Muscle layer of duodenum (tissue), 2 donors: ENCODE measurements around the gene DYNLL2.
A peak's percentile ranks its signal among the peaks of the same experiment; 100 is the strongest.
"Not testable (repeated sequence)": the region's sequence is repeated elsewhere in the genome, so short reads cannot be mapped to it uniquely, and the experiment has no call there.

Source experiments
- H3K27ac ChIP-seq: one replicate; pipeline ENCODE4 v1.7.0; 2013; ENCODE audit warnings: mild to moderate bottlenecking, low read length
- H3K27me3 ChIP-seq: one replicate; pipeline ENCODE4 v1.7.0; 2013; ENCODE audit warnings: low read depth, mild to moderate bottlenecking, control low read depth, low read length
- H3K36me3 ChIP-seq, 2 donors: one replicate each; pipeline ENCODE4 v1.7.0; 2013; ENCODE audit warnings: low read length in 2 of 2, control low read depth in 1 of 2, mild to moderate bottlenecking in 1 of 2; ENCODE audit not compliant: insufficient read depth in 2 of 2, control insufficient read depth in 1 of 2
- H3K4me1 ChIP-seq, 2 donors: one replicate each; pipeline ENCODE4 v1.7.0; 2013; ENCODE audit warnings: low read length in 2 of 2, mild to moderate bottlenecking in 2 of 2, control low read depth in 1 of 2, moderate library complexity in 1 of 2; ENCODE audit not compliant: insufficient read depth in 2 of 2, control insufficient read depth in 1 of 2
- H3K4me3 ChIP-seq, 2 donors: one replicate each; pipeline ENCODE4 v1.7.0; 2013; ENCODE audit warnings: low read length in 2 of 2, low read depth in 1 of 2, mild to moderate bottlenecking in 1 of 2
- H3K9me3 ChIP-seq, 2 donors: one replicate each; pipeline ENCODE4 v1.7.0; 2013; ENCODE audit warnings: low read length in 2 of 2, control low read depth in 1 of 2, mild to moderate bottlenecking in 1 of 2; ENCODE audit not compliant: control insufficient read depth in 1 of 2
- donor health status: healthy.

The DYNLL2 gene

GRCh38 chr17:58074406-58074805 lies 8.8 kb upstream of the DYNLL2 start:
- not testable (repeated sequence) for H3K4me3 ChIP-seq, H3K27ac ChIP-seq, H3K4me1 ChIP-seq, H3K9me3 ChIP-seq, H3K36me3 ChIP-seq, H3K27me3 ChIP-seq

GRCh38 chr17:58079300-58080033 lies 3.8 kb upstream of the DYNLL2 start:
- H3K4me3 ChIP-seq = no peak overlapping the region
- no peaks in the 10 kb centered on the region for H3K9me3 ChIP-seq
- no peak overlapping the region for H3K27ac ChIP-seq
- no peaks in the 10 kb centered on the region for H3K36me3 ChIP-seq
- peaks cover 3 to 8% of the 10 kb centered on the region in 2 donors for H3K4me1 ChIP-seq
- H3K27me3 ChIP-seq = no peaks in the 10 kb centered on the region

GRCh38 chr17:58081646-58082340 lies 1.4 kb upstream of the DYNLL2 start:
- Histone ChIP-seq H3K9me3 (no peaks in the 10 kb centered on the region), H3K4me1 (peaks cover 9 to 31% of the 10 kb centered on the region in 2 donors), H3K4me3 (no peak overlapping the region), H3K27ac (no peak overlapping the region), H3K27me3 (no peaks in the 10 kb centered on the region), H3K36me3 (peaks cover 0 to 2% of the 10 kb centered on the region in 2 donors)

- Histone ChIP-seq H3K36me3 (peaks cover 0 to 5% of the 10 kb centered on the region in 2 donors), H3K9me3 (no peaks in the 10 kb centered on the region), H3K4me1 (peaks cover 9 to 35% of the 10 kb centered on the region in 2 donors), H3K4me3 (no peak overlapping the region), H3K27ac (peak overlapping the region; percentile 60), H3K27me3 (no peaks in the 10 kb centered on the region)
These were observed 814 bp upstream of the DYNLL2 start for GRCh38 chr17:58082341-58082869.

- H3K4me3 ChIP-seq = peak overlapping the region; percentile 81 to 91
- H3K27me3 ChIP-seq = no peaks in the 10 kb centered on the region
- peaks cover 9 to 42% of the 10 kb centered on the region in 2 donors for H3K4me1 ChIP-seq
- peak overlapping the region; percentile 80 for H3K27ac ChIP-seq
- H3K36me3 ChIP-seq = peaks cover 0 to 12% of the 10 kb centered on the region in 2 donors
- no peaks in the 10 kb centered on the region for H3K9me3 ChIP-seq
These were observed 485 bp downstream of the DYNLL2 start for GRCh38 chr17:58083491-58084316.

- no peaks in the 10 kb centered on the region for H3K9me3 ChIP-seq
- H3K36me3 ChIP-seq = peaks cover 6 to 19% of the 10 kb centered on the region in 2 donors
- H3K4me3 ChIP-seq = peak overlapping the region; percentile 81 to 91
- H3K27ac ChIP-seq = peak overlapping the region; percentile 80
- peaks cover 9 to 42% of the 10 kb centered on the region in 2 donors for H3K4me1 ChIP-seq
- no peaks in the 10 kb centered on the region for H3K27me3 ChIP-seq
These were observed 1.2 kb downstream of the DYNLL2 start for GRCh38 chr17:58084317-58084981.

- H3K27me3 ChIP-seq = no peaks in the 10 kb centered on the region
- peak overlapping the region; percentile 81 to 91 for H3K4me3 ChIP-seq
- no peaks in the 10 kb centered on the region for H3K9me3 ChIP-seq
- H3K27ac ChIP-seq = no peak overlapping the region
- H3K4me1 ChIP-seq = peaks cover 9 to 45% of the 10 kb centered on the region in 2 donors
- H3K36me3 ChIP-seq = peaks cover 13 to 26% of the 10 kb centered on the region in 2 donors
These were observed 2.0 kb downstream of the DYNLL2 start for GRCh38 chr17:58085039-58085715.

- H3K9me3 ChIP-seq = no peaks in the 10 kb centered on the region
- H3K4me1 ChIP-seq = peaks cover 9 to 47% of the 10 kb centered on the region in 2 donors
- peaks cover 28 to 41% of the 10 kb centered on the region in 2 donors for H3K36me3 ChIP-seq
- no peak overlapping the region for H3K27ac ChIP-seq
- H3K4me3 ChIP-seq = no peak overlapping the region
- H3K27me3 ChIP-seq = no peaks in the 10 kb centered on the region
These were observed 3.7 kb downstream of the DYNLL2 start for GRCh38 chr17:58086953-58087352.

GRCh38 chr17:58088624-58089023 lies 5.4 kb downstream of the DYNLL2 start:
- Histone ChIP-seq H3K4me1 (peaks cover 7 to 42% of the 10 kb centered on the region in 2 donors), H3K36me3 (peaks cover 41 to 52% of the 10 kb centered on the region in 2 donors), H3K27me3 (no peaks in the 10 kb centered on the region), H3K4me3 (no peak overlapping the region), H3K27ac (no peak overlapping the region), H3K9me3 (no peaks in the 10 kb centered on the region)

- peaks cover 7 to 42% of the 10 kb centered on the region in 2 donors for H3K4me1 ChIP-seq
- no peak overlapping the region for H3K4me3 ChIP-seq
- H3K36me3 ChIP-seq = peaks cover 41 to 55% of the 10 kb centered on the region in 2 donors
- H3K27me3 ChIP-seq = no peaks in the 10 kb centered on the region
- no peak overlapping the region for H3K27ac ChIP-seq
- H3K9me3 ChIP-seq = no peaks in the 10 kb centered on the region
These were observed 5.9 kb downstream of the DYNLL2 start for GRCh38 chr17:58089111-58089510.
